HUES6 (cell line): ENCODE measurements around the gene POU2F1.

ENCODE experiments used
- H3K27ac ChIP-seq: 2 replicates; pipeline ENCODE4 v1.7.0; 2013; ENCODE audit warnings: low read depth, mild to moderate bottlenecking, low read length, inconsistent platforms
- H3K27me3 ChIP-seq: 2 replicates; pipeline ENCODE4 v1.6.1; 2013; ENCODE audit warnings: low read length; ENCODE audit not compliant: control insufficient read depth, insufficient read depth
- H3K36me3 ChIP-seq: 2 replicates; pipeline ENCODE4 v1.6.1; 2013; ENCODE audit warnings: low read length; ENCODE audit not compliant: control insufficient read depth, insufficient read depth
- H3K4me1 ChIP-seq: 2 replicates; pipeline ENCODE4 v1.6.1; 2013; ENCODE audit warnings: low read length; ENCODE audit not compliant: control insufficient read depth, insufficient read depth
- H3K4me3 ChIP-seq: 2 replicates; pipeline ENCODE4 v1.5.1; 2013; ENCODE audit warnings: low read depth, low read length
- H3K9ac ChIP-seq: one replicate; pipeline ENCODE4 v1.6.1; 2013; ENCODE audit warnings: mild to moderate bottlenecking, low read length
- H3K9me3 ChIP-seq: 2 replicates; pipeline ENCODE4 v1.6.1; 2013; ENCODE audit warnings: low read depth, low read length; ENCODE audit not compliant: control insufficient read depth, insufficient read depth

The POU2F1 gene

DNA sequence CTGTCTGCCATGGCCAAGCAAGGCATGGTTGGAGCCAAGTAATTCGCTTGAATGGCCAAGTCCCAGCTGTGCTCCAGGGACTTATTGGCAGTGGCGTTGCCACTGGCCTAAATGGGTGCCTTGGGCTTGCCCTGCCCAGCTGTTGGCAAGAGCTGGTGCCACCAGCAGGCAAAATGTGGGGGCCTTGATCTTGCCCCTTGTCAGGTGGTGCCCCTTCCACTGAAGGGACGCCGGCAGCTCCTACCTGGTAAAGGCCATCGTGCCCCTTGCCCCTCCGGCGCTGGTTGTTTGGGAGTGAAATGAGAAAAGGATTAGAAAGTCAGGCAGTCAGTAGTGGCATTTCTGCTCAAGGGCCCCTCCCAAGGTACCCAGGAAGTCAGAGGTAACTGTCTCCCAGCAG, 212.1 kb downstream of the POU2F1 start:
- Histone ChIP-seq H3K9ac (no peak overlapping the region), H3K9me3 (0 out of 2 replicates have a peak, but pooled peaks cover 5% of the 10 kb centered on the region), H3K4me3 (no peak overlapping the region), H3K36me3 (no peaks in the 10 kb centered on the region), H3K27me3 (peaks cover 4% of the 10 kb centered on the region; the same call in 1 of the 2 replicates), H3K4me1 (peaks cover 38% of the 10 kb centered on the region), H3K27ac (no peak overlapping the region)

DNA sequence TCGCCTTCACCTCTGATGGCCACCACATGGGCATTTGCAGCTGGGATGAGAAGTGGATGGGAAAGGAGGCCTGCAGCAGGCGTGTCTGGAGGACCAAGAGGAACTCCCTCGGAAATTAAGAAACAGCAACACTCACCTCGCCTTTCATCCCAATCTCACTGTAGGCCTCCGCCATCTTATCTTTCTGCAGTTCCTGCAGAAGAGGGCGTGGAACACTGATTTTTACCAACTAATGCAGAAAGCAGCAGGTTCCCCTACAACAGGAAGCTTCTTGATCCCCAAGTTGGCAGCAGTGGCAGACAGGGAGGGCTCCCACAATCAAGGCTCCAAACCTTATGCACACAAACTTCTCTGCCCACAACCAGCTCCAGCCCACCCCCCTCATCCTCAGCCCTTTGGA, 213.2 kb downstream of the POU2F1 start:
- Histone ChIP-seq H3K27ac (no peak overlapping the region), H3K9me3 (0 out of 2 replicates have a peak, but pooled peaks cover 5% of the 10 kb centered on the region), H3K36me3 (no peaks in the 10 kb centered on the region), H3K27me3 (peaks cover 14% of the 10 kb centered on the region), H3K4me1 (peaks cover 36% of the 10 kb centered on the region), H3K4me3 (no peak overlapping the region), H3K9ac (no peak overlapping the region)

GRCh38 chr1:167434306-167434705, 213.6 kb downstream of the POU2F1 start:
- Histone ChIP-seq H3K9ac (no peak overlapping the region), H3K4me1 (peaks cover 39% of the 10 kb centered on the region), H3K36me3 (no peaks in the 10 kb centered on the region), H3K4me3 (no peak overlapping the region), H3K9me3 (0 out of 2 replicates have a peak, but pooled peaks cover 5% of the 10 kb centered on the region), H3K27me3 (peaks cover 19% of the 10 kb centered on the region), H3K27ac (no peak overlapping the region)

- Histone ChIP-seq H3K27ac (no peak overlapping the region), H3K4me1 (peaks cover 27% of the 10 kb centered on the region), H3K36me3 (no peaks in the 10 kb centered on the region), H3K27me3 (peaks cover 30% of the 10 kb centered on the region), H3K9ac (no peak overlapping the region), H3K9me3 (0 out of 2 replicates have a peak, but pooled peaks cover 5% of the 10 kb centered on the region), H3K4me3 (no peak overlapping the region)
These were observed 214.8 kb downstream of the POU2F1 start for GRCh38 chr1:167435484-167435883.

GRCh38 chr1:167438171-167439138, 217.8 kb downstream of the POU2F1 start:
- H3K9me3 ChIP-seq: 0 out of 2 replicates have a peak, but pooled peaks cover 5% of the 10 kb centered on the region
- H3K4me1 ChIP-seq: peaks cover 8% of the 10 kb centered on the region; the same call in 1 of the 2 replicates
- H3K9ac ChIP-seq: no peak overlapping the region
- H3K4me3 ChIP-seq: peak overlapping the region; percentile 59
- no peaks in the 10 kb centered on the region for H3K36me3 ChIP-seq
- peaks cover 40% of the 10 kb centered on the region for H3K27me3 ChIP-seq
- no peak overlapping the region for H3K27ac ChIP-seq

DNA sequence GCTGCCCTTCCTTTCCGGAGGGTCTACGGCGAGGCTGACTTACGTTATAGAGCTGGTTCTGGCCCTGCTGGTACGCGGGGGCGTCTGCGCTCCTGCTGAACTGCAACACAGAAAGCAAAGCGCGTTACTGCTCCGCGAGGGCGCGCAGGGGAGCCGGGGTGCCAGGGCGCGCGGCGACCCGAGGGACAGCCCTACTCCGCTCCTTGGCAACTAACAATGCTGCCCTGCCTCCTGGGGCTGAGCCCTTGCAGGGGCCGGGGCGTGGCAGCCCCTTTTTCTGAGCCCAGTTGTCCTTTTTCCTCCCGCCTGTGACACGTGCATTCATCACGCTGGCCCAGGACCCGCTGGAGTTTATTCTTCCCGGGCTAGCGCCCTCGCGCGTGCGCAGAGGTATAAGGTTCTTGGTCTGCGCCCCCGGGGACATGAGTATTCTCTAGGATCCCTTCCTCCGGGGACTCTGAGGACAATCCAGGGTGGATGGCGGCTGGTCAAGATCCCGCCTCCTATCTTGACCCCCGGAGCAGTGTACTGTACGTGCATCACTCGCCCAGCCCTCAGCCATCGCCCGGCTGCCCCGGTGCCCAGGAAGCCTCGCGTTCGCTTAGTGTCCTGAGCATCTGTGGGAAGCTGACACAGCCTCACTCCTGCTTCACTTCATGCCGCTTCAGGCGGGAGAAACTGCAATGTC, 218.8 kb downstream of the POU2F1 start:
- Histone ChIP-seq H3K9me3 (0 out of 2 replicates have a peak, but pooled peaks cover 5% of the 10 kb centered on the region), H3K9ac (no peak overlapping the region), H3K36me3 (no peaks in the 10 kb centered on the region), H3K27ac (no peak overlapping the region), H3K27me3 (peaks cover 40% of the 10 kb centered on the region), H3K4me3 (peak overlapping the region; percentile 59), H3K4me1 (peaks cover 8% of the 10 kb centered on the region; the same call in 1 of the 2 replicates)

- peaks cover 40% of the 10 kb centered on the region for H3K27me3 ChIP-seq
- no peak overlapping the region for H3K4me3 ChIP-seq
- no peaks in the 10 kb centered on the region for H3K36me3 ChIP-seq
- peaks cover 8% of the 10 kb centered on the region; the same call in 1 of the 2 replicates for H3K4me1 ChIP-seq
- no peak overlapping the region for H3K9ac ChIP-seq
- H3K9me3 ChIP-seq: 0 out of 2 replicates have a peak, but pooled peaks cover 5% of the 10 kb centered on the region
- H3K27ac ChIP-seq: no peak overlapping the region
These were observed 219.7 kb downstream of the POU2F1 start for GRCh38 chr1:167440345-167440744.

DNA sequence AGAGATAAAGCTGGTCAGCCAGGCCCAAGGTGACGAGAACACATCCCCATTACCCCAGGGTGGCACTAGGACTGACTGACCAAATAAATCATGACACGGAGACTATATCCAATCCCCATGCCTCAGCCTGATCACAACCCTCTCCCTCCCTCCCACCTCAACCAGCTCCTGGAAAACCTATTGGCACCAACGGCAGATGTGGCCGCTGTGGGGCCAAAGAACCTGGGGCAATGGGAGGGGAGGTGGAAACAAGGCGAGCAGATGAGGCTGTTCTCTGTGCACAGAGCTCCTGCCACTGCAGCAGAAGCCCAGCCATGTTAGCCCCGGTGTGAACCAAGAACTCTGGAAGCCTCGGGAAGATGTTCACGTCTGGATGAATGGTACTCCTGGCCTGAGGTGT, 220.1 kb downstream of the POU2F1 start:
- no peak overlapping the region for H3K4me3 ChIP-seq
- H3K9me3 ChIP-seq: 0 out of 2 replicates have a peak, but pooled peaks cover 3% of the 10 kb centered on the region
- no peak overlapping the region for H3K9ac ChIP-seq
- H3K27me3 ChIP-seq: peaks cover 40% of the 10 kb centered on the region
- H3K36me3 ChIP-seq: no peaks in the 10 kb centered on the region
- no peak overlapping the region for H3K27ac ChIP-seq
- peaks cover 8% of the 10 kb centered on the region; the same call in 1 of the 2 replicates for H3K4me1 ChIP-seq

GRCh38 chr1:167441222-167441621, 220.5 kb downstream of the POU2F1 start:
- Histone ChIP-seq H3K4me3 (no peak overlapping the region), H3K27me3 (peaks cover 40% of the 10 kb centered on the region), H3K9ac (no peak overlapping the region), H3K36me3 (no peaks in the 10 kb centered on the region), H3K9me3 (no peaks in the 10 kb centered on the region), H3K4me1 (peaks cover 8% of the 10 kb centered on the region; the same call in 1 of the 2 replicates), H3K27ac (no peak overlapping the region)

DNA sequence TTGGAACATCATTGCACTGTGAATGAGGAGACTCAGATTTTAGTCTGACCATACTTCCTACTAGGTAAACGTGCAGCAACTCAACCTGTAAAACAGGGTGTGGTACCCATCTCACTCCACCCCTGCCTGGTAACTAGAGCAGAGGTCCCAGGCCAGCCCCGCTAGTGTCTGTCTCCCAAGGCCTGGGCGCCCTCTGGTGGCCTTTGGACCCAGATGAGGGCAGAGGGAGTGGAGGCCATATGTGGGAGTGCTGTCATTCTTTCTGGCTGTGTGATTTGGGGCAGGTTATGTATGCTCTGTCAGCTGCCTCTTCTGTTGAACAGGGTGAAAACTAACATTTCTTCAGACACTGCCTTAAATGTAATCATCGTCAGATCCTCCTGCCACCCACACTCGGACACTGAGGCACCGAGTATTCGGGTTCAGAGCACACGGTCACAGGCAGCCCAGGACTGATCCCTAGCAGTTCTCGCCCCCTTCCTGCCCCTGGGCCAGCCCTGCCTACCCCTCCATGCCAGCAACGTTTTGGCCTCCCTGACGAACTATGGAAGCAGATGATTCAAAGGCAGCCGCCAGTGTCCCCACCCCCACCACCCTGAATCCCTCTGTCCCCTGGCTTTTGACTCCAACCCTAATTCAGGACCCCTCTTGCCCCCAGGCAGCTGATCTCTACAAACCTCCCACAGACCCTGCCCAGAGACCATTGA, 221.6 kb downstream of the POU2F1 start:
- Histone ChIP-seq H3K4me1 (peaks cover 12% of the 10 kb centered on the region), H3K9ac (no peak overlapping the region), H3K9me3 (no peaks in the 10 kb centered on the region), H3K27ac (no peak overlapping the region), H3K27me3 (peaks cover 40% of the 10 kb centered on the region), H3K36me3 (no peaks in the 10 kb centered on the region), H3K4me3 (no peak overlapping the region)
